Fibroblast of lung (primary cell): ENCODE data around the gene COBL. TPM values are rescaled to one million over a fixed set of nuclear protein-coding genes. Genes with fewer than 3 reads are reported as not detected.

Source experiments
- DNase-seq, 2 donors: peaks; one replicate each; pipeline versions ENCODE4 v3.0.0 to v3.0.0-alpha.2; 2010; ENCODE audit warnings: low read depth in 2 of 2
- H2AFZ ChIP-seq: 2 replicates; pipeline ENCODE4 v1.5.1; 2012; ENCODE audit warnings: low read length, control low read depth, inconsistent platforms
- H3K27ac ChIP-seq: 2 replicates; pipeline ENCODE4 v1.5.1; 2011; ENCODE audit warnings: low read length, control low read depth; ENCODE audit not compliant: insufficient read depth
- H3K27me3 ChIP-seq: 2 replicates; pipeline ENCODE4 v1.5.1; 2011; ENCODE audit warnings: mild to moderate bottlenecking, low read length; ENCODE audit not compliant: control insufficient read depth, insufficient read depth
- H3K36me3 ChIP-seq: 2 replicates; pipeline ENCODE4 v1.5.1; 2011; ENCODE audit warnings: low read length; ENCODE audit not compliant: control insufficient read depth, insufficient read depth
- H3K4me1 ChIP-seq: 2 replicates; pipeline ENCODE4 v1.5.1; 2011; ENCODE audit warnings: low read length; ENCODE audit not compliant: control insufficient read depth, insufficient read depth; ENCODE audit errors: extremely low read depth
- H3K4me2 ChIP-seq: 2 replicates; pipeline ENCODE4 v1.5.1; 2011; ENCODE audit warnings: low read length, control low read depth; ENCODE audit not compliant: insufficient read depth; ENCODE audit errors: extremely low read depth
- H3K4me3 ChIP-seq, 4 experiments: fragments of 200-600 bp in 1 of 4; sonication (generic) in 1 of 4; replicated peaks in 1 of 4; 2 replicates each; pipeline ENCODE4 v1.5.1; 2011 to 2016; ENCODE audit warnings: low read length in 4 of 4, low read depth in 3 of 4, mild to moderate bottlenecking in 3 of 4, control low read depth in 2 of 4, inconsistent platforms in 1 of 4, mixed read lengths in 1 of 4; ENCODE audit not compliant: insufficient read depth in 1 of 4; ENCODE audit errors: control extremely low read depth in 1 of 4
- H3K79me2 ChIP-seq: 2 replicates; pipeline ENCODE4 v1.5.1; 2012; ENCODE audit warnings: mild to moderate bottlenecking, low read length, inconsistent platforms; ENCODE audit not compliant: control insufficient read depth, insufficient read depth
- H3K9ac ChIP-seq: 2 replicates; pipeline ENCODE4 v1.5.1; 2011; ENCODE audit warnings: mild to moderate bottlenecking, low read length, control low read depth; ENCODE audit not compliant: insufficient read depth
- H3K9me3 ChIP-seq: 2 replicates; pipeline ENCODE4 v1.5.1; 2012; ENCODE audit warnings: low read depth, low read length; ENCODE audit not compliant: control insufficient read depth, insufficient read depth
- H4K20me1 ChIP-seq: 2 replicates; pipeline ENCODE4 v1.5.1; 2011; ENCODE audit warnings: low read length; ENCODE audit not compliant: control insufficient read depth, insufficient read depth; ENCODE audit errors: extremely low read depth
- CTCF ChIP-seq, 2 donors: IDR thresholded peaks in 1 of 2; conservative IDR thresholded peaks in 1 of 2; 1 replicate in 1 of 2; 2 replicates in 1 of 2; pipeline ENCODE4 v1.5.1; 2011 to 2012; ENCODE audit warnings: low read length in 2 of 2, control low read depth in 1 of 2, inconsistent platforms in 1 of 2, low read depth in 1 of 2, mild to moderate bottlenecking in 1 of 2
- EZH2 ChIP-seq: IDR thresholded peaks from 2 replicates; pipeline ENCODE4 v1.5.1; 2012; ENCODE audit warnings: low read length, control low read depth, mild to moderate bottlenecking; ENCODE audit errors: missing control alignments
- polyA plus RNA-seq, 2 donors: library from polyadenylated mRNA; depleted of rRNA in 1 of 2; stranded (reverse) in 1 of 2; unstranded in 1 of 2; fragments of >200 nt; gene quantifications; 2 replicates each; pipeline ENCODE4 v1.2.1, GENCODE V29; 2011 to 2012; ENCODE audit warnings: missing spikeins in 1 of 2
- total RNA-seq: library from RNA; depleted of rRNA; stranded (reverse); fragments of >200 nt; gene quantifications from 2 replicates; pipeline ENCODE4 v1.2.1, GENCODE V29; 2014

Gene COBL
- total and polyA plus RNA-seq, 2 donors (not counting 1 experiment from before 2014, with no cell fraction given) = 0.10 to 0.33 TPM

GRCh38 chr7:51034521-51035264 is 281.9 kb downstream of the COBL start:
- Histone ChIP-seq H3K4me3 (peak overlapping the region in 1 of 4 experiments; percentile 6), H3K79me2 (no peaks in the 10 kb centered on the region), H3K4me1 (peaks cover 25% of the 10 kb centered on the region), H3K9ac (no peak overlapping the region), H4K20me1 (no peaks in the 10 kb centered on the region), H3K36me3 (no peaks in the 10 kb centered on the region), H3K4me2 (peak overlapping the region; percentile 79), H2AFZ (peak overlapping the region; percentile 58), H3K9me3 (no peaks in the 10 kb centered on the region), H3K27me3 (no peaks in the 10 kb centered on the region), H3K27ac (peak overlapping the region; percentile 32)
- TF ChIP-seq CTCF (conservative IDR thresholded peaks at IDR 0.05 in 1 of 2, IDR thresholded peaks at IDR 0.05 in 1 of 2; ENCODE audit: low read depth in 1 of 2, low read length in 2 of 2) (no peak), EZH2 (no peak)
- DNase-seq = peak; percentile 57 to 90

GRCh38 chr7:51033727-51034520 is 282.7 kb downstream of the COBL start:
- DNase-seq = no peak
- H3K79me2 ChIP-seq = no peaks in the 10 kb centered on the region

More at GRCh38 chr7:51033727-51034520, 282.7 kb downstream of the COBL start:
- no peaks in the 10 kb centered on the region for H3K27me3 ChIP-seq
- H2AFZ ChIP-seq = peak overlapping the region; percentile 27
- peaks cover 29% of the 10 kb centered on the region for H3K4me1 ChIP-seq
- H3K9ac ChIP-seq = no peak overlapping the region
- no peaks in the 10 kb centered on the region for H3K9me3 ChIP-seq
- peak overlapping the region; percentile 30 for H3K27ac ChIP-seq
- TF ChIP-seq CTCF (conservative IDR thresholded peaks at IDR 0.05 in 1 of 2, IDR thresholded peaks at IDR 0.05 in 1 of 2; ENCODE audit: low read depth in 1 of 2, low read length in 2 of 2) (no peak), EZH2 (no peak)
- no peaks in the 10 kb centered on the region for H3K36me3 ChIP-seq
- H3K4me3 ChIP-seq = no peak overlapping the region
- H4K20me1 ChIP-seq = no peaks in the 10 kb centered on the region
- H3K4me2 ChIP-seq = peak overlapping the region; percentile 59
